Omental fat pad (tissue), 4 donors: ENCODE data around the gene SCRN1. TPM values are rescaled to one million over a fixed set of nuclear protein-coding genes. Genes with fewer than 3 reads are reported as not detected.

ENCODE experiments used
- ATAC-seq: fragments of 150-250 bp; one replicate; pipeline ENCODE4 v1.9.1; 2016; ENCODE audit warnings: mild to moderate bottlenecking, moderate library complexity; ENCODE audit not compliant: low FRiP score
- DNase-seq: peaks from one replicate; pipeline ENCODE4 v3.0.0-alpha.2; 2019; ENCODE audit warnings: low spot score
- CTCF ChIP-seq, 3 donors: fragments of 450-650 bp; IDR thresholded peaks; one replicate each; pipeline ENCODE4 v1.5.1; 2016 to 2017; ENCODE audit warnings: antibody characterized with exemption in 3 of 3, mild to moderate bottlenecking in 3 of 3, moderate library complexity in 2 of 3
- total RNA-seq, 4 donors: library from RNA; depleted of rRNA; stranded (reverse); fragments of >200 nt; gene quantifications; one replicate each; pipeline ENCODE4 v1.1.0, GENCODE V29; 2016

The SCRN1 gene
- total RNA-seq, 4 donors from 2014 or later: 19.7 to 43.1 (median 31.0) TPM

- no peak for TF ChIP-seq CTCF (IDR thresholded peaks at IDR 0.05)
- ATAC-seq: no peak
- DNase-seq: no peak
Observed at GRCh38 chr7:29935111-29935510, 54.5 kb downstream of the SCRN1 start.

- ATAC-seq (no peak), DNase-seq (no peak)
- no peak for TF ChIP-seq CTCF (IDR thresholded peaks at IDR 0.05)
Observed at GRCh38 chr7:29929018-29929807, 60.4 kb downstream of the SCRN1 start.

- ATAC-seq (no peak), DNase-seq (no peak)
- TF ChIP-seq CTCF (IDR thresholded peaks at IDR 0.05): no peak
Observed at GRCh38 chr7:29926741-29927140, 62.9 kb downstream of the SCRN1 start.

GRCh38 chr7:29926216-29926615, 63.4 kb downstream of the SCRN1 start:
- DNase-seq (no peak), ATAC-seq (no peak)
- no peak for TF ChIP-seq CTCF (IDR thresholded peaks at IDR 0.05)

GRCh38 chr7:29924684-29925083, 64.9 kb downstream of the SCRN1 start:
- no peak for TF ChIP-seq CTCF (IDR thresholded peaks at IDR 0.05)
- DNase-seq: no peak
- ATAC-seq: no peak

- TF ChIP-seq CTCF (IDR thresholded peaks at IDR 0.05): no peak
- no peak for DNase-seq
- no peak for ATAC-seq
Observed at GRCh38 chr7:29924006-29924405, 65.6 kb downstream of the SCRN1 start.
